ENCODE data around the gene TMEM117. TPM values are rescaled to one million over a fixed set of nuclear protein-coding genes. Genes with fewer than 3 reads are reported as not detected.
"Not testable (repeated sequence)": the region's sequence is repeated elsewhere in the genome, so short reads cannot be mapped to it uniquely, and the experiment has no call there.

The TMEM117 gene
- polyA plus RNA-seq, 1 donor, result 14.0 TPM

DNA sequence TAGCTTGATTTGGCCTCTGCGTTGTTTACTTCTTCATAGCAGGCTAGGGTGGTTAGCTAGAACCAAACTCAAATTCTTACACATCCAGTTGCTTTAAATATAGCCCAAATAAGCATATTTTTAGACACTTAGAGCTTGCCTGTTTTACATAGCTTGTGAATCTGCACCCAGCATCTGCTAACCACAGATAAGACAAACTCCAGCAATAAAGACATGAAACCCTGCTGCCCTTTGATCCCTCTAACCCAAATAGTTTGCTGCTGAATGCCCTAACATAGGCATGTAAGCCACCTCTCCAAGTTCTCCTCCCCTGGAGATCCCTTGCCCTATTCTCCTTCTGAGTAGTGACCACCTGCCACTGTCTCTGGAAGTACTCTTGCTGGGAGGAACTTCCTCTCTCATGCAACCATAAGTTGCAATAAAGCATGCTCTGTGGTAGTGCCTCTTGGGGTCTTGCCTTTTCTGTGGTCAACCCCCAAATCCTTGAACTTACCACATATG lies 185.6 kb downstream of the TMEM117 start:
- DNase-seq, result no peak

DNA sequence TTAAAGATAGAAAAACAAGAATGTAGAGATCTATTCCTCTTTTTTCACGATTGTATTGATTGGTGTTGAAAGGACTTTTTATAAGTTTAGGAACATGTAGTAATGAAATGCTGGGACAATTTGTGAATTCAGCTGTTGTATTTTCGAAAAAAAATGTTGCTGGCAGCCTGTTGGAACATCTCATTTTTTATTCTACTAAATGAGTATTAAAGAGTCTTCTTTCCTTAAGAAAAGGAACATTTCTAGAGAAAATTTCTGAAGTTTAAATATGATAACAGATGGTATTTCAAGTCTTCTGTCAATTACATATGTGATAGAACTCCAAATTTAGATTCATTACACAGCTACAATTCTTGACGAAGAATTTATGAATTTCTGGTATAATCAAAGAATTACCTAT lies 189.6 kb downstream of the TMEM117 start:
- no peak for DNase-seq

DNA sequence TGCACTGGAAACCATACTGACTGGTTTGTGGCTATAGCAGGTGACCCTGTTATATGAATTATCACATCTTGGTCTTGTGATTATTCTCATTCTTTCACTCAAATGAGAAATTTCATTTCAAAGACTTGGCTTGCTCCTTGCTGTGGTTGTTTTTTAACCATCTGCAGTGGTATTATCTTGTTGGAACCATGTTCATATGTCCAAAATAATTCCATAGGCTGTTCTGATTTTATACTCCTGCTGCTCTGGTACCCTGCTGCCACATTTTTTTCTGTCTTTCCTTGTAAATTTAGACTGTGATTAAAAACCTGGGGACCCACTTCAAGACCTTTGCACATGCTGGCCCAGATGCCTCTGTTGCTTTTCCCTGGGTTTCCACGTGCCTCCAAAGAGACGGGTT lies 190.2 kb downstream of the TMEM117 start:
- DNase-seq, result no peak

DNA sequence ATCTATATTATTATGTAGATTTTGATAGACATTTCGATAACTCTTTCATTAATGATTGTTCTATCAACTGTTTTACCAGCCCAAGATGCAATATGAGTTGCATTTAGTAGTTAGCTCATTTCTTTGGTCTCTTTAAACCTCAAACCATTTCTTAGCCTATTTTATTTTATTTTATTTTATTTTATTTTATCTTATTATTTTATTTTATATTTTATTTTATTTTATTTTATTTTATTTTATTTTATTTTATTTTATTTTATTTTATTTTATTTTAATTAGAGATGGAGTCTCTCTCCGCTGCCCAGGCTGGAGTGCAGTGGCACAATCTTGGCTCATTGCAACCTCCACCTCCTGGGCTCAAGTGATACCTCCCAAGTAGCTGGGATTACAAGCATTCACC lies 191.0 kb downstream of the TMEM117 start:
- DNase-seq, result not testable (repeated sequence)

DNA sequence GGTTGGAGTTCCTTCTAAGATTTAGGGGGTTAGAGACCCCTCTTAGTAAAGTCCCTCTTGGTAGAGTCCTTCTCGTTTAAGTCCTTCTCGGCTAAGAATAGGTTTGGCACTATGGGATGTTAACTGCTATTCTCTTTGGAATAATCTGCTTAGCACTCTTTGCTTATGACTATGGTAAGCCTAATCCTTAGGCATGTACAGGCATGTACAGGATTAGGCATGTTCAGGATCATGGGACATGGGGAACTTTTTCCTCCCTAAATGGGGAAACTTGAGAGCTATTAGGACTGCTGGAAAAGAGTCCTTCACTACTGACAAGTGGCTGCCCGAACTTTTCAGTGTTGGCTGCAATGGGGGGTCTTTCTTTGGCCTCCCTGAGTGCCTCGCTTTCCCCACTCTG lies 193.3 kb downstream of the TMEM117 start:
- no peak for DNase-seq

DNA sequence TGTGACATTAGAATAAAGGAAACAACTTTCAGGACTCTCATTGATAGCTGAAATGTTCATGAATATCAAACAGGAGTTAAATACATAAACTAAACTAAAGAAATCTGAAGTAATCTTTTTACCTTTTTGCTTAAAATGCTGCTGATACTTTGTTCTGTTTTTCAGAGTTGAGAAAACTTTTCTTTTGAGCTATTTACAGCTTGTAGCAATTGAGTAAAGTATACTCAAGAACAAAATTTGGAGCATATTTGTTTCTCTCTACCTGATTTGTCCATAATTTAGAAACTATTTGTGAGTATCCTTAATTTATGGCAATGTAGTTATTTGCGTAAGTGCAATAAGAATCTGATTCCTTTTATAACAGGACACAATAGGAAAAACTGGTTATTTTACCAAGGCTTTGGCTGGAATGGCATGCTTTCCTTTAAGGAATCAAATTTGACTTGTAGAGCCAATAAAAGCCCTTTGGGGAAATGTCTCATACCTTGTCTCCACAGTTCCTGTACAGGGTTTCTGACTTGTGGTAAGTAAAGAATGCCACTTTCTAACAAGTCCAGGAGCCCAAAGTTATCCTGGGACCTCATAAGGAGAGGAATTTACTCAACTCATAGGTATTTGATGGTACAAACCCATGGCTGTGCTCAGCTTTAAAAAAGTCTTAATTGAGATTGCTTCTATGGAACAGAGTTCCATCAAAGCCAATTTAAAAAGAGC lies 195.7 kb downstream of the TMEM117 start:
- no peak for DNase-seq

DNA sequence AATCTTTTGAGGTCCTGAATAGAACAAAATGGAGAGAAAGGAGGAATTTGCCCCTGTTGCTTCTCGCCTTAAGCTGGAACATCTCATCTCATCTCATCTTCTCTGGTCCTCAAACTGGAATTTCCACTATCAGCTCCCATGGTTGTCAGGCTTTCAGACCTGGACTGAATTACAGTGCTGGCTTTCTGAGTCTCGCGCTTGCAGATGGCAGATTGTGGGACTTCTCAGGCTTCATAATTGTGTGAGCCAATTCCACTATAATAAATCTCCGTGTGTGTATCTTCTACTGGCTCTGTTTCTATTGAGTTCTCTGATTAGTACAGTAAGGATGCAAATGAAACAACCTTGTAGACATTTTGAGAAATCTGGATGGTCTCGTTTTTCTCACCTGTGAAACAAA lies 199.0 kb downstream of the TMEM117 start:
- DNase-seq, result no peak

DNA sequence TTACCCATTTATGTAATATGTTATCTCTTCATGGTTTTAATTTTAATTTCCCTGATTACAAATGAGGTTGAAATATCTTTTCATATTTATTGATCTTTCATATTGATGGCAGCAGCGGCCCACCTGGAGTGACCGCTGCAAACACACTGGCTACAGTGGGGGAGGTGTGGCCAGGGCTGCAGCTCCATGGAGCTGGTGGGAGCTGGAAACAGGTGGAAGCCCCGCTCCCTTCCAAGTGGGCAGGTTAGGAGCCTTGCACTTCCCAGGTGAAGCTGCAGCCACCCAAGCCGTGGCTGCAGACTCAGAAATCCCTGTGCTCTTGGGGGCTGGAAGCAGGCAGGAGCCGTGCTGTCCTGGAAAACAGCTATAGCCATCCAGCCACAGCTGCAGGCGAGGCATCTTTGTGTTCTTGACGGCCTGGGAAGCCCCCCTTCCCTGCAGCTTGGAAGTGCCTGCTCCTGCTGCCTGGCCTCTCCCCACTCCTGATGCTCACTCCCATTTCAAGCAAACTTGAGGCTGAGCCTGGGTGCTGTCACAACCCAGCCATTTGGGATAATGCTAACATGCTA lies 201.1 kb downstream of the TMEM117 start:
- no peak for DNase-seq

DNA sequence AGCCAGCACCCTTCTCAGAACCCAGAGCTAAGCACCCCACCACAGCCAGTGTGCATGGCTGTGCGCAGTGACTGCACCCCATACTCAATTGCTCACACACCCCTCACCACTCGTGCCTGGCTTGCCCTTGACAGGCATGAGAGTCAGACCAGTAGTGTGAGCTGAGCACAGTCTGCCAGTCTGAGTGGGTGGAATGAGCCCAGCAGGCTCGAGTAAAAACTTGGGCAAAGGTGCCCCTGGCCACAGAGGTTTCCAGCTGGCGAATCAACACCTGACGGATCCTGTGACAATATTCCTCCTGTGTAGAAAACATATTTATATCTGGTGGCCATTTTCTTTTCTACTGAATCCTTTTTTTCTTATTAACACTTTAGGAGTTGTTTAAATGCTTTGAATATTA lies 202.5 kb downstream of the TMEM117 start:
- DNase-seq, result no peak

DNA sequence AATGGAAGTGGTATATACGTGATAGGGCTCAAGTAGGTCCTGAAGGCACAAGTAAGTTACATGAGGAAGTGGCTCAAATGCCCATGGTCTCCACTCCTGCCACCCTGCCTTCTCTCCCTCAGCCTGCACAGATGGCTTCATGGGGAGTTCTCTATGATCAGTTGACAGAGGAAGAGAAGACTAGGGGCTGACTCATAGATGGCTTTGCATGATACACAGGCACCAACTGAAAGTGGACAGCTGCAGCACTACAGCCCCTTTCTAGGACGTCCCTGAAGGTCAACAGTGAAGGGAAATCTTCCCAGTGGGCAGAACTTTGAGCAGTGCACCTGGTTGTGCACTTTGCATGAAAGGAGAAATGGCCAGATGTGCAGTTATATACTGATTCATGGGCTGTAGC lies 208.6 kb downstream of the TMEM117 start:
- not testable (repeated sequence) for DNase-seq

DNA sequence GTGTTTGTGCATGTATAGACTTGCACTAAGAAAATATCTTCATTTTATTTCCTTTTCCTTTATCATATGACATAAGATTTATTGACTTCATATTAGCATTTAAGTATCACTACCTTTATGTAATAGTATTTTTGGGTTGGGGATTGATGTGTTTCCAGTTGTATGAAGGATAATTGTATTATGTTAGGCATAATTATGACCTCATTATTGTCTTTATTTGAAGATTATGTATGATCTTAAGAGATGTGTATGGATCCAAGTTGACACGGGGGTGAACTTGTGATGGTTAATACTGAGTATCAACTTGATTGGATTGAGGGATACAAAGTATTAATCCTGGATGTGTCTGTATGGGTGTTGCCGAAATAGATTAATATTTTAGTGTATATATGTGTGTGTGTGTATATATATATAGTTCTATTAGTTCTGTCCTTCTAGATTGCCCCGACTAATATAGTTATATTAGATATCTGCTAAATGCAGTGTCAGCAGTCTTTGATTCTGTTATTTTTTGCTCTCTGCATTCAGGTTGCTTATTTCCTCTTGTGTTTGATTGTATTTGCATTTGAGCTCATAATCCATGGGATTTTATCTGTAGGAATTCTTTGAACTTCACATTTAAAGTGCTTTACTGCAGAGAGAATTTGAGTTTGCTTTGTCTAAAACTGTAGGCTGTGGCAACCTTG lies 211.0 kb downstream of the TMEM117 start:
- DNase-seq, result no peak

DNA sequence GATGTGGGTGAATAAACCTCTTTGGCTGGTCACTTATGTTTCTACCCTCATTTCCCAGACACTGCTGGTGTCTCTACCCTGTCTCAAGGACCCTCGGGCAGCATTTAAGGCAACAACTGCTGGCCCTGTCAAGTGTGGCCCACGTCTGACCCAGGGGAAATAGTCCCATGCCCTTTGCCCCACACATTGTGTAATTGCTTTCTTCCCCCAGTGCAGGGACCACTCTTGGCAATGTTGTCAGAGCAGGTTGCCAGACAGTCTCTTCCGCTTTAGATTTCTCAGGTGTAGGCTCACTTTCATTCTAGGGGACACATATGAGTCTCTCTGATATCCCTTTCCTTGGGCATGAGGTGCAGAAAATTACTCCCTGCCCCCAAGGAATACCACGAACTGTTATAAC lies 216.7 kb downstream of the TMEM117 start:
- no peak for DNase-seq

DNA sequence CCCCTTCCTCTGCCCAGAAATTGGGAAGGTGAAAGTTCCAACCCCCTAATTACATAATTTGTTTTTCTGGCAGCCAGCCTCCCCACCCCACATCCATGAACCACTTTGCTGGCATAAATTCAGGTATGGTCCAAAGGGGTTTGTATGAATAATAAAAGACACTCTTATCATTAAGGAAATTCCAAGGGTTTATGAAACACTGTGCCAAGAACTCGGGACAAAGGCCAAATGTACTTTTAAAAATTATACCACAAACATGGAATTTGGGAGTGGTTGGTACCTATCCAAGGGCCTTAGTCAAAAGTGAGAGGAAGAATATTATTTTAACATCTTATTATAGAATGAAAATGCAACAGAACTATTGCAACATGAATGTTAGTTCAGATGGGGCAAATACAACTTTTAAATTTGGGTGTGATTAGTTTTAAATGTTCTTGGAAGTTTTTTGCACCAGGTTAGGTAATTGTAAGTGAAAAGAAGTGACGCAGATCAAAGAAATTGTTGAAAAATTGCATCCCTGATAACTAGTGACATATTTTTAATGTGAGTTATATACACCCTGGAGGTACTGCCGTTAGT lies 217.8 kb downstream of the TMEM117 start:
- DNase-seq, result no peak

DNA sequence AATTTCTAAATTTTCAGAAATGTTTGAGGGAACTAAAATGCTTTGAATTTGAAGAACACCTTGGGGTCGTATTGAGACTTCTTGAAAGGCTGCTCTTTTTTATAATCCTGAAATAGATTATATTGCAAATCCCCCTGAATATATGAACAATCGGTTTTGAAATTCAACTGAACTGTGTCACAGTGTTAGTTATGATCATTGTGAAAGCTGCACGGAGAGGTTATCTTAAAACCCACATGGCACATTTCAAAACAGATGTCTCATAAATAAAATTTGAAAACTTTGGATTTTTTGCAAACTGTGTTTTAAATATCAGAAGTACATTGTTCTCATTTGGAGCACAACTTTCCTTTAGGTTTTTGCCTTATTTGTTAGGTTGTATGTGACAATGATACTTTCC lies 218.4 kb downstream of the TMEM117 start:
- DNase-seq, result no peak

DNA sequence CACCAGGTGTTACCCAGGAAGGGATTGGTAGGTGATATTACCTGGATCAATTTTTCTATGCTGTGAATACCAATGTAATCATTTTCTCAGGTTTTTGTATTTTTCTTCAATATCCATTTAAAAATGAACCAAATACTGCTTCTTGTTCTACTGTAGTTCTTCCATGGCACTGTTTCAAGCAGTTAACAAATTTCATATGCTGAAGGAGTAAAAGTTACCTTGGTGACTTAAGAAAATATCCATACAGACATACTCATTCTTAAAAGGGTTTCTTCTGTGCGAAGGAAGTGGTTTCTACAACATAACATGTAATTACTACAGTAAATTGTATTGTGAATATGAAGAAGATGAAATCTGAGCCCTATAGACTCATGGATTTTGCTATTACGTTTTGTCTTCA lies 222.5 kb downstream of the TMEM117 start:
- DNase-seq, result no peak

DNA sequence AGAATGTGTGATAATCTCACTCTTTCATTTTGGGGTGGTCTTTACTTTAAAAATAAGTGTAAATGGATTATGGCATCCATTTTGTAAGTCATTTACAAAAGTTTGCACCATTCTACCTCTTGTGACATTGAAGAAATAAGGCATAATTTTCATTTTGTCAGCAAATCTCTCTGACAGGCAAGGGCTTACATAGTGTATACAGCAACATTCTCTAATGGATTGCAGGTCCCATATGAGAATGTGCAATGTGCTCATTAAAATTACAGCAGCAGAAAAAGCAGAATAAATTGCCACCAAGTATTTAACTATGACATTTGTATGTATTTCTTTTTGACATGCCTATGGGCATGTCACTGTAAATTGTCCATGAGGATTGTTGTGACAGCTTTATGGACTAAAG lies 223.6 kb downstream of the TMEM117 start:
- no peak for DNase-seq

DNA sequence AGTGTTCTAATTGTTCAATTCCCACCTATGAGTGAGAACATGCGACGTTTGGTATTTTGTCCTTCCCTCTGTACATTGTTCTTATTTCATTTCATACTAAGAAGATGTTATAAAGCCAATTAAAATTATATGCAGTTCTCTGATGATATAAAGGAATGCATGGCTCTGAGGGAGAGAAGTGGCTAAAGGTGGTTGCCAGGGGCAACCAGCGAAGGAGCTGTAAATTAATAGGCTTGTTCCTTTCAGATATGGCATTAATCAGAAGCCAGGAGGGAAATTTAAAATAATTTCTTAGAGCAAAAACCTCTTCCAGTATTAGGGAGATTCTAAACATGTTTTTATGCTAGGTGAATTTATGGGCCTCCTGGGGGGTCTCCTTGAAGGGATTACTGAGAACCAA lies 227.8 kb downstream of the TMEM117 start:
- DNase-seq, result no peak

DNA sequence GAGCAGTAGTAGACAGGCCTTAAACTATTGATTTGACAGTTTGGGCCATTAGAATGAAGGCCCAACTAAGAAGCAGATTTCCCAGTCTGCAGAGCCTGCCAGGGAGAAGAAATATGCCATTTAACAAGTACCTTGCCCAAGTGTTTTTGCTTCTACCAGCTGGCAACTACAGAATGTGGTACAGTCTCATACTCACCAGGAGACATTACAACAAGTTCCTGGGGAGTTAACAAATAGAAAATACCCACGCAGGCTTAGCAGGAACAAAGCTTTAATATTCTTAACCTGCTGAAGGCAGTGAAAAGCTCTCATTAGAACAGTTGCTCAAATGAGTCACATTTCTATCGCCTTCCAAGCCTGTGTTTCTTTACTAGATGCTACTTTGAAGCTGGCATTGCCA lies 241.0 kb downstream of the TMEM117 start:
- no peak for DNase-seq

DNA sequence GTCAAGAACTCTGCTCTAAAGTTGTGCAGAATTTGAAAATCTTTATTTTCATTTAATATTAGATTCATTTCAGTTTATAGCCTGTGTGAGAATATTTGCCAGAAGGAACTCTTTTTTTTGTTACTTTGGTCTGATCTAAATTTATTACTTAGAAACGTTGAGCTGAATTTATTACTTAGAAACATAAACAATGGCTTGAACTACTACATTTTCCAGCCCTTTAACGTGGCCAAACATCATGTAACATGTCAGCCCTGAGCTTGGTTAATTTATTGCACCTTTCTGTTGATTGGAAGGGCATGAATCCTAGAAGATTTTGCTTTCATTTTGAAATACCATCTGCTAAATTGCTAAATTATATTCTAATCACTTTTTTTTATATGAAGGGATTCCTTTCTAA lies 241.4 kb downstream of the TMEM117 start:
- no peak for DNase-seq

DNA sequence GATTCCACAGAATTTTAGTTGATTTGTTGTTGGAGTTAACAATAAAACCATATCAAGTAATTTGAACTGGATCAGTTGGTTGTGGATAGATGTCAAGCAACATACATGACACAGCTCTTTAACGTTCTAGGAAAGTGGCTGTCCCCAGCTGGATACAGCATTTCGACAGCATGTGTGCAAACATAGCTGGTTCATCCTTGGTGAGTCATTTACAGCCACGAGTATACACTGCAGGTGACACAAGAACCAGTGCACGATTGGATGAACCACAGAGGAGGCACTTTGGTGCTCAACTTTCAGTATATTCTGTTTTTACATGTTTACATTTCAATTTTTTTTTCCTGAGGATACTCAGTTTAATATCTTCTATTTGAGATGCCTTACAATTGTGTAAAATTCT lies 242.4 kb downstream of the TMEM117 start:
- no peak for DNase-seq

DNA sequence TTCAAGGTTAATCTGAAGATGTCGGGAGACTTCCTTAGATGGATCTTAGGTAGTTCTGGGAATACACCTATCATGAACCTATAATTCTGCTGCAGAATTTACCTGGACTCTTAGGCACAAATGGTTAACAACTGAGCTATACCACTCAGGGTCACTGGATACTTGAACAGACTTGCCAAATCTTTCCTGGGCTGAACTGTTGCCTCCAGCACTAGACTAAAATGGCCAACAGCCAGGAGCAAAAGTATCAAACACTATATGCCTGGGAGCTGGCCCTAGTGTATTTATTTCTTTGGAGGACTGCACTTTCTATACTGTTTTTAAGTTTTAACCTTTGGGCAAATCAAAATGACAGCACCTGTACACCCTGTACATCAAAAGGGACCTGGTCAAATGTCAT lies 252.8 kb downstream of the TMEM117 start:
- DNase-seq, result no peak

DNA sequence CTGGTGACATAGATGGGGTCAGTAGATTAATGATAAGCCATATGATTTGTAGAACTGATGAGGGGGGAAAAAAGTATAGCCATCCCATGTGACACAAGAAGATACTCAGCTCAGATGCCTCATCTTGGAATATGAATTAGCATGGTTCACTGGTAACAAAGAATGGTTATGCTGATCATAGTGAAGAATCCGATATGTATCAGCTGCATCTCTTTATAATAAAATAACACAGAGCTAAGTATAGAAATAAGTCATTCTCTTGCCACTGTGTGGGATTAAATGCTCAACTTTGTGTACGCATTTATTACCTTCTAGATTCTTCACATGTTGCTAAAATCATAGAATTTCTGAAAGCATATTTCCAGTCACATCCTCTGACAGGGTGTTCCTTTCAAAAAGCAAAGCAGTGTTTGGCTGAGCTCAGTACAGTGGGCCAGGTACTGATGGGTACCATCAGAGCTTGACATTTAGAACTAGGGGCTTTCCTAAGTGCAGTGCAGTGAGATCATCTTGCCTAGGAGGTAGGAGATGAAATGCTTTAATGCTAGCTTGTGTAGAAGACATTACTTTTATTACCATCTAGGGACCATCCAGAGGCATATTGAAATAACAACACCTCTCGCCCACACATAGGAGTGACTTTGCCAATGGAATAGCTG lies 256.2 kb downstream of the TMEM117 start:
- no peak for DNase-seq

DNA sequence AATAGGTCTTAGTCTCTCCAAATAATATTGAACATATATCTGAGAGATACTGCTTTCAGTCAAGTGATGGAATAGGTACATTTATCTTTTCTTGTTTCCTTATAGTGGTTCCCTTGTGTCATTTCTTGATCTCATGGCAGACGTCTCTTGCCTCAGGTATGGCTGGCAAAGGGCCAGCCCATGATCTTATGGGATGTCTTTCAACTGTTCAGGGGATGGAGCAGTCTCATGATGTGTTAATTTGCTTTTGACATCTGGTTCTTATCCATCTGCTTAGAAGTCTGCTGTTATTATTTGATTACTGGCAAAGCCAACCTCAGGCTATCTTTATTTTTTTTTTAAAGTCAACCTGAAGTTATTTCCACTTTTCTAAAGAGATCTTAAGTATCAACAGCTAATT lies 262.9 kb downstream of the TMEM117 start:
- no peak for DNase-seq

Data from left kidney (tissue), 2 donors.